Measurements from ENCODE around the gene PNLIPRP2.

PNLIPRP2 gene

GRCh38 chr10:116627386-116627933, 6.7 kb downstream of the PNLIPRP2 start:
- FAIRE-seq (no peak), DNase-seq (ENCODE audit: insufficient read length, low spot score) (no peak)
- peak; percentile 15 for TF ChIP-seq CTCF (IDR thresholded peaks at IDR 0.05; ENCODE audit: insufficient read depth, missing control alignments)

- TF ChIP-seq CTCF (IDR thresholded peaks at IDR 0.05; ENCODE audit: insufficient read depth, missing control alignments) = no peak
- FAIRE-seq (no peak), DNase-seq (ENCODE audit: insufficient read length, low spot score) (no peak)
These were observed 8.6 kb downstream of the PNLIPRP2 start for GRCh38 chr10:116629340-116629739.

- TF ChIP-seq CTCF (IDR thresholded peaks at IDR 0.05; ENCODE audit: insufficient read depth, missing control alignments) = no peak
- DNase-seq (ENCODE audit: insufficient read length, low spot score) (no peak), FAIRE-seq (no peak)
These were observed 9.3 kb downstream of the PNLIPRP2 start for GRCh38 chr10:116630020-116630419.

GRCh38 chr10:116631871-116632295, 11.1 kb downstream of the PNLIPRP2 start:
- FAIRE-seq = no peak
- no peak for DNase-seq (ENCODE audit: insufficient read length, low spot score)
- TF ChIP-seq CTCF (IDR thresholded peaks at IDR 0.05; ENCODE audit: insufficient read depth, missing control alignments) = no peak

GRCh38 chr10:116632596-116633215, 12.0 kb downstream of the PNLIPRP2 start:
- FAIRE-seq (no peak), DNase-seq (ENCODE audit: insufficient read length, low spot score) (no peak)
- no peak for TF ChIP-seq CTCF (IDR thresholded peaks at IDR 0.05; ENCODE audit: insufficient read depth, missing control alignments)

GRCh38 chr10:116633216-116633600, 12.5 kb downstream of the PNLIPRP2 start:
- FAIRE-seq (no peak), DNase-seq (ENCODE audit: insufficient read length, low spot score) (no peak)
- no peak for TF ChIP-seq CTCF (IDR thresholded peaks at IDR 0.05; ENCODE audit: insufficient read depth, missing control alignments)

Measured in D721Med (cell line).